ENCODE results near the gene ATXN2.
"Not testable (repeated sequence)": the region's sequence is repeated elsewhere in the genome, so short reads cannot be mapped to it uniquely, and the experiment has no call there.

Gene ATXN2

DNA sequence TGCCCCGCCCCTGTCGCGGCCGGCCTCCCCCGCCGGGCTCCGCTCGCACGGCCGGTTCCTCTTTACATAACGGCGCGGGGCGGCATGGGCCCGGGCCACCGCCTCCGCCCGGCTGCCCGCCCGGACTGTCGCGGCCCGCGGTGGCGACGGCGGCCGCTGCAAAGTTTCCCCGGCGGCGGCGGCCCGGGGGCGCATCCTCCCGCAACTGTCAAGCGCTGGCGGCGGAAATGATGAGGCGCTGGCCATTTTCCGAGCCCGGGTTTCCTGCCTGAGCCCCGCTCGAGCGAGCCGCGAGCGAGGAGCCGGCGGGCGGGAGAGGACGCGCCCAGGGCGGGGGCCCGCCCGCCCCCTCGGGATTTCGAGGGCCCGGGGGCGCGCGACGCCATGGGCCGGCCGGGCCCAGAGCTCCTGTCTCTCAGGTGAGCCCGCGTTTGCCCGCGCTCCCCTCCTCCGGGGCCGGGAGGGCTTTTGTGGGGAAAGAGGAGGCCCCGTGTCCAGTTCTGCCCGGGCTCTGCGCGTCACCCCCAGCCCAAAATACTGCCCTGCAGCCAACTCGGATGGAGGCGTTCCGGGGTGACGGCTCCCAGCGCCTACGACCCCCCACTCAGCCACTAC is 193.1 kb downstream of the ATXN2 start, which contains the start of gene SH2B3:
TSS of gene SH2B3 (plus strand) at position 65 of the 615 bp plus-strand sequence. CDS start 12,223 bp downstream, outside the sequence.
- TF ChIP-seq, protein P1, sequence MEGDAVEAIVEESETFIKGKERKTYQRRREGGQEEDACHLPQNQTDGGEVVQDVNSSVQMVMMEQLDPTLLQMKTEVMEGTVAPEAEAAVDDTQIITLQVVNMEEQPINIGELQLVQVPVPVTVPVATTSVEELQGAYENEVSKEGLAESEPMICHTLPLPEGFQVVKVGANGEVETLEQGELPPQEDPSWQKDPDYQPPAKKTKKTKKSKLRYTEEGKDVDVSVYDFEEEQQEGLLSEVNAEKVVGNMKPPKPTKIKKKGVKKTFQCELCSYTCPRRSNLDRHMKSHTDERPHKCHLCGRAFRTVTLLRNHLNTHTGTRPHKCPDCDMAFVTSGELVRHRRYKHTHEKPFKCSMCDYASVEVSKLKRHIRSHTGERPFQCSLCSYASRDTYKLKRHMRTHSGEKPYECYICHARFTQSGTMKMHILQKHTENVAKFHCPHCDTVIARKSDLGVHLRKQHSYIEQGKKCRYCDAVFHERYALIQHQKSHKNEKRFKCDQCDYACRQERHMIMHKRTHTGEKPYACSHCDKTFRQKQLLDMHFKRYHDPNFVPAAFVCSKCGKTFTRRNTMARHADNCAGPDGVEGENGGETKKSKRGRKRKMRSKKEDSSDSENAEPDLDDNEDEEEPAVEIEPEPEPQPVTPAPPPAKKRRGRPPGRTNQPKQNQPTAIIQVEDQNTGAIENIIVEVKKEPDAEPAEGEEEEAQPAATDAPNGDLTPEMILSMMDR (IDR thresholded peaks at IDR 0.05; ENCODE audit: insufficient read depth, low read depth, low read length, missing control alignments), result no peak
- DNase-seq (ENCODE audit: low read depth), result peak; percentile 60

DNA sequence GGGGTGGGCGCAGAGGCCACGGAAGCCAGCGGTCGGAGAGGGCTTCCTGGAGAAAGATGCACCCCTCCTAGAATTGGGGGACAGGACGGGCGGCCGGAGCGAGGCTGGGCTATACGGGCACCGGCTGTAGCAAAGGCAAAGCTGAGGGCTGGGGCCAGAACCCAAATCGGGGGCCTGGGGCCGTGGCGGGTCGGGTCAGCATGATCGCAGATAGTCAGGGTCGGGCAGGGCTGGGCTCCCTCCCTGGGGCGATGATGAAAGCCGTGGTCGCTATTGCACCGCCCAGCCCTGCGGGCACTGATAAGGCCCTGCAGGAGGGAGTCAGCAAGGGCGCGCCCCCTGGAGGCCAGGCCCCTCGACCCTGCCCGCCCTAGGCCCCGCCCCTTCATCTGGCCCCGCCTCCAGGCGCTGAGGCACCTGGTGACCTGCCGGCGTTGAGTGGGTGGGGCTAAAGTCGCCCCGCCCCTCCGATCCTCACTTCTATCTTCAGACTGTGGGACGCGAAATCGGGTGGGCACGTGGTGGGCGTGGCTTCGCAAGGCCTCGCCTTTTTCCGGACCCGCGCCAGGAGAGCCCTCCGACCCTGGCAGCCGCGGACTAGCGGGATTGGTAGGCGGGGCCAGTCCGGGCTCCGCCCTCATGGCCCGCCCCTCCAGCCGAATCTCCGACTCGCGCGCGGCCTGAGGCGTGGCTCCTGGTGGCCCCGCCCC is 193.8 kb downstream of the ATXN2 start:
- peak; percentile 82 for DNase-seq (ENCODE audit: low read depth)
- TF ChIP-seq, protein P1 (IDR thresholded peaks at IDR 0.05; ENCODE audit: insufficient read depth, low read depth, low read length, missing control alignments), result peak; percentile 2
- peak overlapping the region; percentile 63 for H3K4me3 ChIP-seq (ENCODE audit: low read length)

More for the DNA sequence above, 193.1 kb downstream of the ATXN2 start, which contains the start of gene SH2B3:
- peak within 1 kb of the TSS; percentile 63 for H3K4me3 ChIP-seq (ENCODE audit: low read length)

DNA sequence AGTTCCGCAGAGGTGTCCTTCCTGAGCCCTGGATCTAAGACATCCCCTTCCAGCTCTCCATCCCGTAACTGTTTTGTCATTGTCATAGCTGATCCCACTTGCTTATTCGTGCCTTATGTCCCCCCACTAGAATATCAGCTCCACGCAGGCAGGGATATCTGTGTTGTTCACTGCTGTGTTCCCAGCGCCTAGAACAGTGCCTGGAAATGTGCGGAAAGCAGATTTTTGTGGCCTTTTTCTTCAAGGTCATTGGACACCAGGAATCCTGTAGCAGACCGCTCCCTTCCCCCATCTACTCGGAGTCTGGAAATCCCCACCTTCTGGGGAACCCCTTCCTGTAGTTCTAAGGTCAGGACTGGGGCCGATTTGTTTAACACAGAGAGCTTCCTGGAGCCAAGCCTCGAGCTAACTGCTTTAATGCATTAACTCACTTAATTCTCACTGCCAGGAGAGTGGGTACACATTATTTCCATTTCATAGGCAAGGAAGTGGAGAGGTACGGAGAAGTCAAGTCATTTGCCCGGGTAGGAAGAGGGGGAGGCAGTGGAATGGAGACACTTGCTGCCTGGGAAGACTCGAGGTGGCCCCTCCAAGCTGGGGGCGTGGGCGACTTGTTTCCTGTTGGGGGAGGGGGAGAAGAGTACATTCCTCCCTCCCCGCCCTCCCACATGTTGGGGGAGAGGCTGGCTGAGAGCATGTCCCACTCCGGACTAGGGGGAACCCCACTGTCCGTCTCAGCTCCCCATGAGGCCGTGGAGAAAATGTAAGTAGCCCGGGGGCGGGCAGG is 194.6 kb downstream of the ATXN2 start:
- DNase-seq (ENCODE audit: low read depth), result no peak
- TF ChIP-seq, protein P1 (IDR thresholded peaks at IDR 0.05; ENCODE audit: insufficient read depth, low read depth, low read length, missing control alignments), result no peak

DNA sequence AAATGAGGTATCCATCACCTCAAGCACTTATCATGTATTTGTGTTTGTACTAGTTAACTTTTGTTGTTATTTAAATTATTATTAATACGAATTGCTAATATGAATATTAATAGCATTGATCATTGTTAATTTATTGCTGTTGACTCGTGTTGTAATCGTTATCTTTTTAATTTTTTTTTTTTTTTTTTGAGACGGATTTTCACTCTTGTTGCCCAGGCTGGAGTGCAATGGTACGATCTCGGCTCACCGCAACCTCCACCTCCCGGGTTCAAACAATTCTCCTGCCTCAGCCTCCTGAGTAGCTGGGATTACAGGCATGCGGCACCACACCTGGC is 196.7 kb downstream of the ATXN2 start:
- H3K4me3 ChIP-seq (ENCODE audit: low read length); DNase-seq (ENCODE audit: low read depth): not testable (repeated sequence)

More for the DNA sequence above, 194.6 kb downstream of the ATXN2 start:
- no peak overlapping the region for H3K4me3 ChIP-seq (ENCODE audit: low read length)
